ENCODE measurements around the gene TBC1D1. TPM values are rescaled to one million over a fixed set of nuclear protein-coding genes. Genes with fewer than 3 reads are reported as not detected.

TBC1D1 gene
- total and polyA plus RNA-seq, 2 donors (not counting 3 experiments of a cell fraction or from before 2014, with no cell fraction given) = 63.5 to 116 TPM

DNA sequence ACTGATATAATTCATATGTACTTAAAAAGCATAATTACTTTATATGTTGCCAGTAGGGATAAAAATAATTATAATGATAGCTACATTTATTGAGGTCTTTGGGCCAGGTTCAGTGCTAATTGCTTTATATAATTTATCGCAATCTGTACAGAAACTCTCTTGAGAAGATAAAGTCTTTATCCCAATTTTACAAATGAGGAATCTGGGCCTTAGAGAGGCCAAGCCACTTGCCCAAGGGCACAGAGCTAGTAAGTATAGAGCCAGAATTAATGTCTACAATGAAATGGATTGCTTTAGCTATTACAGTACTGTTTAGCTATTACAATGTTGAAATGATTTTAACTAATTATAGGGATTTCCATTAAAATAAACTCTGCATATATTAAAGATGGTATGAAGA lies 30.6 kb upstream of the TBC1D1 start:
- Histone ChIP-seq H2AFZ (ENCODE audit: low read depth, low read length) (no peak overlapping the region), H3K4me3 (replicated peaks in 1 of 3; ENCODE audit: insufficient read depth in 1 of 3, low read depth in 1 of 3, low read length in 3 of 3) (no peak overlapping the region), H3K27ac (ENCODE audit: insufficient read depth, low read depth, low read length) (no peak overlapping the region), H4K20me1 (replicated peaks; ENCODE audit: control insufficient read depth, extremely low read depth, insufficient read depth, low read length) (no peaks in the 10 kb centered on the region), H3K9ac (replicated peaks; ENCODE audit: extremely low read depth, insufficient read depth, low read length) (no peak overlapping the region), H3K9me1 (replicated peaks; ENCODE audit: control insufficient read depth, extremely low read depth, insufficient read depth, low read length) (no peaks in the 10 kb centered on the region), H3K9me3 (replicated peaks; ENCODE audit: control insufficient read depth, insufficient read depth, low read length) (no peaks in the 10 kb centered on the region), H3K4me1 (ENCODE audit: control insufficient read depth, extremely low read depth, insufficient read depth, low read length) (no peaks in the 10 kb centered on the region), H3K79me2 (ENCODE audit: control insufficient read depth, insufficient read depth, low read length) (no peaks in the 10 kb centered on the region), H3K4me2 (ENCODE audit: insufficient read depth, low read length) (no peak overlapping the region), H3K36me3 (ENCODE audit: control insufficient read depth in 2 of 2, extremely low read depth in 1 of 2, insufficient read depth in 2 of 2, low read length in 2 of 2) (peaks cover 5 to 14% of the 10 kb centered on the region in 2 experiments), H3K27me3 (ENCODE audit: control insufficient read depth in 2 of 2, insufficient read depth in 2 of 2, low read length in 2 of 2) (no peaks in the 10 kb centered on the region)
- intact Hi-C loops (cut with micrococcal nuclease) (no loop called here), dilution Hi-C loops (cut with MboI; ENCODE audit: extremely low pct_ligation_motif_present, low sequenced_read_pairs) (no loop called here)
- no TSS peak for BruUV-seq (replicated peaks)
- DNase-seq (ENCODE audit: low read depth, low spot score) (no peak), FAIRE-seq (no peak)
- CTCF ChIA-PET = interaction anchor here (0.6 to 1.5 kb wide), 2 partner anchors 8 to 58 kb away, joined by 3 to 5 read pairs; no protein-coding TSS in a partner anchor
- TF ChIP-seq FOS (IDR thresholded peaks at IDR 0.05; ENCODE audit: borderline replicate concordance, insufficient read depth, low read length) (no peak), MYC (IDR thresholded peaks at IDR 0.05; ENCODE audit: low read depth, low read length) (no peak), GATA2 (IDR thresholded peaks at IDR 0.05; ENCODE audit: insufficient read depth, insufficient read length, low read depth, low read length) (no peak), JUN (IDR thresholded peaks at IDR 0.05; ENCODE audit: borderline replicate concordance, insufficient read depth, insufficient read length, low read depth) (no peak), POLR2A (IDR thresholded peaks at IDR 0.05; ENCODE audit: low read depth, low read length) (no peak), POLR2AphosphoS5 (IDR thresholded peaks at IDR 0.05; ENCODE audit: insufficient read depth, low read depth, low read length) (no peak), EZH2 (IDR thresholded peaks at IDR 0.05; ENCODE audit: borderline replicate concordance, low read depth, low read length, severe bottlenecking) (no peak)
- TF ChIP-seq, protein P1, sequence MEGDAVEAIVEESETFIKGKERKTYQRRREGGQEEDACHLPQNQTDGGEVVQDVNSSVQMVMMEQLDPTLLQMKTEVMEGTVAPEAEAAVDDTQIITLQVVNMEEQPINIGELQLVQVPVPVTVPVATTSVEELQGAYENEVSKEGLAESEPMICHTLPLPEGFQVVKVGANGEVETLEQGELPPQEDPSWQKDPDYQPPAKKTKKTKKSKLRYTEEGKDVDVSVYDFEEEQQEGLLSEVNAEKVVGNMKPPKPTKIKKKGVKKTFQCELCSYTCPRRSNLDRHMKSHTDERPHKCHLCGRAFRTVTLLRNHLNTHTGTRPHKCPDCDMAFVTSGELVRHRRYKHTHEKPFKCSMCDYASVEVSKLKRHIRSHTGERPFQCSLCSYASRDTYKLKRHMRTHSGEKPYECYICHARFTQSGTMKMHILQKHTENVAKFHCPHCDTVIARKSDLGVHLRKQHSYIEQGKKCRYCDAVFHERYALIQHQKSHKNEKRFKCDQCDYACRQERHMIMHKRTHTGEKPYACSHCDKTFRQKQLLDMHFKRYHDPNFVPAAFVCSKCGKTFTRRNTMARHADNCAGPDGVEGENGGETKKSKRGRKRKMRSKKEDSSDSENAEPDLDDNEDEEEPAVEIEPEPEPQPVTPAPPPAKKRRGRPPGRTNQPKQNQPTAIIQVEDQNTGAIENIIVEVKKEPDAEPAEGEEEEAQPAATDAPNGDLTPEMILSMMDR (IDR thresholded peaks at IDR 0.05; ENCODE audit: extremely low read depth in 1 of 2, insufficient read depth in 1 of 2, low read depth in 1 of 2, low read length in 2 of 2) = no peak
- TF ChIP-seq, protein P2, sequence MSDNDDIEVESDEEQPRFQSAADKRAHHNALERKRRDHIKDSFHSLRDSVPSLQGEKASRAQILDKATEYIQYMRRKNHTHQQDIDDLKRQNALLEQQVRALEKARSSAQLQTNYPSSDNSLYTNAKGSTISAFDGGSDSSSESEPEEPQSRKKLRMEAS (IDR thresholded peaks at IDR 0.05; ENCODE audit: insufficient read depth, insufficient read length) = no peak
- POLR2A ChIA-PET = no interaction called here

Data from endothelial cell of umbilical vein (primary cell).